Neural cell (in vitro differentiated cells): ENCODE results near the gene CACNA1D.

ENCODE experiments used
- EP300 ChIP-seq: fragments of 450-650 bp; conservative IDR thresholded peaks from 2 replicates; pipeline ENCODE4 v1.6.1; 2014; ENCODE audit warnings: antibody characterized with exemption, mild to moderate bottlenecking, moderate library complexity; ENCODE audit not compliant: poor library complexity, severe bottlenecking
- EZH2 ChIP-seq: fragments of 200-600, 300-800 bp; shearing (Covaris generic), sonication (generic); IDR thresholded peaks from 2 replicates; pipeline ENCODE4 v1.6.1; 2014; ENCODE audit warnings: antibody characterized with exemption, low read length, borderline replicate concordance, mild to moderate bottlenecking; ENCODE audit not compliant: insufficient read depth, poor library complexity, severe bottlenecking
- MXI1 ChIP-seq: fragments of 450-650 bp; conservative IDR thresholded peaks from 2 replicates; pipeline ENCODE4 v1.6.1; 2014; ENCODE audit warnings: antibody characterized with exemption, mild to moderate bottlenecking; ENCODE audit not compliant: poor library complexity, severe bottlenecking
- POLR2AphosphoS5 ChIP-seq: IDR thresholded peaks from 2 replicates; pipeline ENCODE4 v1.6.1; 2012
- RAD21 ChIP-seq: fragments of 450-650 bp; conservative IDR thresholded peaks from 2 replicates; pipeline ENCODE4 v1.6.1; 2014; ENCODE audit warnings: antibody characterized with exemption, mild to moderate bottlenecking, moderate library complexity
- REST ChIP-seq: IDR thresholded peaks from 2 replicates; pipeline ENCODE4 v1.6.1; 2012; ENCODE audit warnings: borderline replicate concordance
- SMC3 ChIP-seq: fragments of 450-650 bp; conservative IDR thresholded peaks from 2 replicates; pipeline ENCODE4 v1.6.1; 2014; ENCODE audit warnings: antibody characterized with exemption, mild to moderate bottlenecking, moderate library complexity; ENCODE audit not compliant: poor library complexity
- TAF1 ChIP-seq: IDR thresholded peaks from 2 replicates; pipeline ENCODE4 v1.6.1; 2012; ENCODE audit warnings: low read depth
- TF ChIP-seq, protein P1 (sequence below): fragments of 450-650 bp; IDR thresholded peaks from 2 replicates; pipeline ENCODE4 v1.5.1; 2014; ENCODE audit warnings: antibody characterized with exemption, mild to moderate bottlenecking, moderate library complexity; ENCODE audit not compliant: poor library complexity, severe bottlenecking

DNA sequence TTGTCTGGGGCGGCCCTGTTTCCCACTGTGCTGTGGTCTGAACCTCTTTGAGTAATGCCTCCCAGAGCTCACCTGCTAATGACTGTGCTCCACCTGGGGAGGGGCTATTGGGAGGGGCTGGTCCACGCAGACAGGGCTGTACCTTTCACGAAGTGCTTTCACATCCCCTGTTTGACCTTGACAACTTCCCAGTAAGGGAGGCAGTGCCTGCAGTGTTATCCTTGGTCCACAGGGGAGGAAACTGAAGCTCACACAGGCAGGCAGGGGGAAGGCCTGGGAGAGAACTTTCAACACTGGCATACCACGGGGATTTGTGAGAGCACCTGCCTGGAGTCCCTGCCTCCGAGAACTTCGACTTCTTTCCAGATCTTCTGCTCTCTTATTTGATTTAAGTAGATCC is 91.2 kb downstream of the CACNA1D start:
- no peak for TF ChIP-seq POLR2AphosphoS5
- TF ChIP-seq EP300, result no peak
- TF ChIP-seq, protein P1, sequence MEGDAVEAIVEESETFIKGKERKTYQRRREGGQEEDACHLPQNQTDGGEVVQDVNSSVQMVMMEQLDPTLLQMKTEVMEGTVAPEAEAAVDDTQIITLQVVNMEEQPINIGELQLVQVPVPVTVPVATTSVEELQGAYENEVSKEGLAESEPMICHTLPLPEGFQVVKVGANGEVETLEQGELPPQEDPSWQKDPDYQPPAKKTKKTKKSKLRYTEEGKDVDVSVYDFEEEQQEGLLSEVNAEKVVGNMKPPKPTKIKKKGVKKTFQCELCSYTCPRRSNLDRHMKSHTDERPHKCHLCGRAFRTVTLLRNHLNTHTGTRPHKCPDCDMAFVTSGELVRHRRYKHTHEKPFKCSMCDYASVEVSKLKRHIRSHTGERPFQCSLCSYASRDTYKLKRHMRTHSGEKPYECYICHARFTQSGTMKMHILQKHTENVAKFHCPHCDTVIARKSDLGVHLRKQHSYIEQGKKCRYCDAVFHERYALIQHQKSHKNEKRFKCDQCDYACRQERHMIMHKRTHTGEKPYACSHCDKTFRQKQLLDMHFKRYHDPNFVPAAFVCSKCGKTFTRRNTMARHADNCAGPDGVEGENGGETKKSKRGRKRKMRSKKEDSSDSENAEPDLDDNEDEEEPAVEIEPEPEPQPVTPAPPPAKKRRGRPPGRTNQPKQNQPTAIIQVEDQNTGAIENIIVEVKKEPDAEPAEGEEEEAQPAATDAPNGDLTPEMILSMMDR, result no peak
- no peak for TF ChIP-seq SMC3
- TF ChIP-seq TAF1, result no peak
- no peak for TF ChIP-seq EZH2
- TF ChIP-seq MXI1, result no peak
- TF ChIP-seq REST, result no peak
- no peak for TF ChIP-seq RAD21
